GM18517 (cell line): Measurements from ENCODE around the gene DNAJB8.

ENCODE experiments used
- ATAC-seq: cut with Tn5 transposase; IDR thresholded peaks from one replicate; pipeline ENCODE4 v1.9.1; 2021; ENCODE audit warnings: mild to moderate bottlenecking, moderate library complexity; ENCODE audit not compliant: unreplicated experiment

DNAJB8 gene

GRCh38 chr3:128466840-128467541 lies at the start of gene DNAJB8:
Gene DNAJB8, minus strand, starts transcription at chr3:128466890. Its CDS starts 3,645 bp downstream, at chr3:128463245.
- no peak for ATAC-seq

DNA sequence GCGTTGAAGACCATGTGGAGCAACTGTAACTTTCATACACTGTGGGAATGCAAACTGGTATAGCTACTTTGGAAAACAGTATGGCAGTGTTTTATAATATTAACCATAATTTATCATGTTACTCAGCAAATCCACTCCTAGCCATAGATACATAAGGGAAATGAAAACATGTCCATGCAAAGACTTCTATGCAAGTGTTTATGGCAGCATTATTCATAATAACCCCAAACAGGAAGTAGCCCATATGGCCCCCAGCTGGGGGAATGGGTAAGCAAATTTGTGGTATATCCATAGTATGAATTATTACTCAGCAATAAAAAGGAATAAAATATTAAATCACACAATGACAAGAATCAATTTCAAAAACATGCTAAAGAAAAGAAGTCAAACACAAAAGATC lies 49.3 kb upstream of the DNAJB8 start:
- no peak for ATAC-seq

- no peak for ATAC-seq
Measured at GRCh38 chr3:128508852-128509251, 42.2 kb upstream of the DNAJB8 start.

DNA sequence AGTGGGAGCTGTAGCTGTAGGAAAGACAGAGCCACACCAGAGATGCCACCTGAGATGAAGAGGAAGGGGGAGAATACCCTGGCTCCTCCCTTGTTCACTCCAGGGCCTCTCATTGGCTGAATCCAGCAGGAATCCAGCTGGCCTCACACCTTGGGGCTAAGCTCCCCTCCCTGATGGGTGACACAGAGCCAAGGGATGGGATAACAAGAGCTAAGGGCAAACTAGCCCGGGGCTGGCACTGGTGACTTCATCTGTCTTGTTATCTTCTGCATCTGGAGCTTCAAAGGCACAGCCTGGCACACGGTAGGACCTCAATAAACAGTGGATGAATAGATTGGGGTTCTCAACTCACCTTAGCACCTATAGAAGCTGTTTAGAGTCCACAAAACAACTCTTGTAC lies 40.1 kb upstream of the DNAJB8 start:
- ATAC-seq: no peak

DNA sequence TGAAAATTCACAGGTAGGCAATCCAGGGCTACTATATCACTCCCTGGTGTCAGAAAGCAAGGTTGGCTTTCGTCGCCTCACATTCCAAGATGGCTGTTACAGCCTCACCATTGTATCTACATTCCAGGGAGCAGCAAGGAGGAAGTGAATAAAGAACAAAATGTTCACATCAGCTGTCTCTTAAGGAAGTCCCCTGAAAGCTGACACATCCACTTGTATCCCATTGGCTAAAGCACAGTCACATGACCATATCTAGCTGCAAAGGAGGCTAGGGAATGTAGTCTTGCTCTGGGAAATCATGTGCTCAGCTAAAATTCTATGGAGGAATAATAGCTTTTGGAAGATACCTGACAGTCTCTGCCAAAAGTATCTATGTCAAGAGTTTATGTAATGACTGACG lies 39.1 kb upstream of the DNAJB8 start:
- ATAC-seq: no peak

DNA sequence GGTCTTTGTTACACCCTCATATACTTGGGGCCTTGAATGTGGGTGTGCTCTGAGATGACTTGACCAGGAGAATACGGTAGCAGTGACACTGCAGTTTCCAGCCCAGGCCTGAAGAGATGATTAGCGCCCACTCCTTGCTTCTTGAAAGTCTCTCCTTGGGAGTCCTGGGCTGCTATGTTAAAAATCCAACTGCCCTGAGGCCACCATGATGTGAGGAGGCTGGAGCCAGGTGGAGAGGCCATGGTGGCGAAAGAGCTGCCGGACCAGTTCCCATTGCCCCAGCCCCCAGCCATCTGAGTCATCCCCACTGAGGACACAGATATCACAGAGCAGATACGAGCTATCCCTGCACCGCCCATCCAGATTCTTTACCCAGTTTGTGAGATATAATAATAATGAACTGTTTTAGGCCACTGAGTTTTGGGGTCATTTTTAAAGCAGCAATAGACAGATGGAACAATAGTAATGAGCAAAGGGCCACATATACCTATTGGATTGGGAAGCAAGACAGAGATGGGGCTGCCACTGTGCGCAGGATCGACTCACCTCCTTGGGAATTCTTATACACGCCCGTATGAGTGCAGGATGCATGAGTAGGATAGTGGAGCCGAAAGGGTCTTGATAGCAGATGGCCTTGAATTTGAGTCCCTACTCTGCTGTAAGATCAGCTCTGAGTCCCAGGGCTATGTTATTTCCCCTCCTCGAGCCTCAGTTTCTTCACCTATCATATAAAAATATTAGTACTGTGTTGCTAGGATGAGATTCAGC lies 38.5 kb upstream of the DNAJB8 start:
- ATAC-seq: no peak

- ATAC-seq: no peak
Measured at GRCh38 chr3:128504533-128504915, 37.8 kb upstream of the DNAJB8 start.

DNA sequence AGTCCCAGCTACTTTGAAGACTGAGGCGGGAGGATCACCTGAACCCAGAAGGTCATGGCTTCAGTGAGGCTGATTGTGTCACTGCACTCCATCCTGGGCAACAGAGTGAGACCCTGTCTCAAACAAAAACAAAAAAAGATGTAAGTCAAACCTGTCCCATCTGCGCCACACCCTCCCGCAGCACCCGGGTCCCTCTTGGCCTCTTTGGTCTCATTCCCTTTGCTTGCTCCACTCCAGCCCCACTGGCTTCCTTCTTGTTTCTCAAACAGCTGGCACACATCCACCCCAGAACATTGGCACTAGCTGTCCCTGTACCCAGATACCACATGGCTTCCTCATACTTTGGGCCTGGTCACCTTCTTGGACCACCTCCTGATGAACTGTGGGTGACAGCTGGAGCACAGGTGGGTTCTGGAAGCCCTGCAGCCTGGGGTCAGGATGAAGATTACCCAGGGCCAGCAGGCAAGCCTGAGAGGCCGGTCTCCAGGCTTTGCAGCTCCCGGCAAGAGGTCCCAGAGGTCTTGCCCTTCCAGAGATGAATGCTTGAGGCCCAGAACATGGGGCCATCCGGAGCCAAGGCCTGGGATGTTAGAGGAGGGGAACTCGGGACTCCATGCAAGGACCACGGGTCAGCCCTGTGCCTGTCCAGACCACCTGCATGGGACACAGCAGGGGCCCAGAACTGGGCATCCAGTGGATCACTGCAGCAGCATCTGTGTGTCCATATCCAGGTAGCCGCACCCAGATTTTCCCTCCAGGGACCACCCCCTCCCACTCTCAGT lies 37.3 kb upstream of the DNAJB8 start:
- ATAC-seq: no peak

DNA sequence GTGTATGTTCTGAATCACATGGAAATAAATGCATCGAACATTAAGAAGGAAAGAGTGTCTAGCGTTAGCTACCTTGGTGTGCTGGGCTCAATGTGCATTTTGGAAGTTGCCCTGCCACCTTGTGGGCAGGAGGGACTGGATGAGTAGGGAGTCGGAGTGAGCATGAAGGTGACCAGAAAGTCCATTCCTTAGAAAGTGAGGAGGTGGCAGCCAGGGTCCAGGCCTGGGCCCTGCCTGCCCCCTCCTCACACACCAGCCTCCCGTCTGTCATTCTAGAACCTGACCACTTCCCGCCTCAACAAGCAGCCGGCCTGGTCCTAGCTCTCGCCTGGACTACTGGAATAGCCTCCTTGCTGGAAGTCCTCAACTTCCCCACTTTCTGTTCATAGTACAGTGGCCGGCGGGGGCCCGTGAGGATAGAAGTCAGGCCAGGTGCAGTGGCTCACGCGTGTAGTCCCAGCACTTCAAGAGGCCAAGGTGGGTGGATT lies 36.5 kb upstream of the DNAJB8 start:
- no peak for ATAC-seq

- ATAC-seq: no peak
Measured at GRCh38 chr3:128502712-128503111, 36.0 kb upstream of the DNAJB8 start.

- no peak for ATAC-seq
Measured at GRCh38 chr3:128501431-128501830, 34.7 kb upstream of the DNAJB8 start.

DNA sequence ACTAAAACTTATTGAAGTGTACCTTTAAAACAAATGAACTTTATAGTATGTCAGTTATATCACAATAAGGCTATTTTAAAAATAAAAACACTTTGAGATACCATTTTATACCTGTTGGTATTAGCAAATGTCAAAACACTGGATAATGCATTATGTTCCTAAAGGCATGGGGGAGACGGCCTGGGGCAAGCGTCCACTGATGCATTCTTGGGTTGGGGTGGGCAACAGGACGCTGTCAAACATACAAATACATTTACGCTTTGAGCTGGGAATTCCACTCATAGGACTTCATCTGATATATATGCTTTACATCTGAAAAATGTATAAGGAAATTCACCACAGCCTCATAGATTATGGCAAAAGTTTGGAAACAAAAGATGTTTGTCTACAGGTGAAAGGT lies 33.9 kb upstream of the DNAJB8 start:
- no peak for ATAC-seq

- no peak for ATAC-seq
Measured at GRCh38 chr3:128499724-128500275, 33.1 kb upstream of the DNAJB8 start.

DNA sequence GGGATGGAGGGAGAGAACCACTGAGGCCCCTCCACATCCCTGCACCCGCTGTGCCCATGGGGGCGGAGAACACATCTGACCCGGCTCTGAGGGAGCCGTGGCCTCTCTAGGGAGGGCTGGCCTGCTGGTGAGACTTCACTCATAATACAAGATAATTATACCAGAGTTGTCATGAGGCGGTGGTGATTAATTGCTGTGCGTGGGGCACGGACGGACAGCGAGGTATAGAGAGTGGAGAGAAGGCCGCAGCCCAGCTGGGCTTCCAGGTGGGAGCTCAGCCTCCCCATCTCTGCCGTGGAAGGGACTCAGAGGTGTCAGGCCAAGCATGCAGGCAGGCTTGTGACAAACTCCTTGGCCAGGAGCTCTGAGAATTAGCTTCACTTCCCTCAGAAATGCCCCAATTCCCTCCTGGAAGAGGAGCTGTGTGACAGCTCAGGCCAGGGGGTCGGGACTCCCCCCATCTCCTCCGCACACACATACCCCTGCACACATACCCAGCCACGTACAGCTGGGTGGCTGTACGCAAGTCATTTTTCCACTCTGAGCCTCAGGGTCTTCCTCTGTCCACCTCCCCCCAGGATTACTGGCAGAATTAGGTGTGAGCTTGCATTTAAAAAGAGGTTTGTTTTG lies 32.3 kb upstream of the DNAJB8 start:
- ATAC-seq: no peak

DNA sequence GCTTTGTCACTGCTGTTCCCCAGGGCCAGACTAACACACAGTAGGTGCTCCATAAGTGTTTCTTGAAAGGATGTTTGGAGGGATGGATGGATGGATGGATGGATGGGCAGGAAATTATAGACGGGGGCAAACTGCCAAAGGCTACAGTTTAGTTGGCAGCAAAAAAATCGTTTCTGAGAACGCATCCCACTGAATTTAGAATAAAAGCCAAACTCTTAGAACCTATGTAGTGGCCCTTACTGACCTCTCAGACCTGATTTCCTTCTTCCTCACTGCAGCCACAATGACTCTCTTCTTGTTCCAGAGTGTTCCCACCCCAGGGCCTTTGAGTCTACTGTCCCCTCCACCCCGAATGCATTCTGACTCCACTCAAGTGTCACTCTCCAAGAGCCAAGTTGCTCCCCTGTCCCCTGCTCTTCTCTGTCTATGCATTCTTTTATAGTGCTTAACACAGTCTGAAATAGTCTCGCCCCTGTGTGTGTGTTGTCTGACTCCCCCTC lies 31.5 kb upstream of the DNAJB8 start:
- no peak for ATAC-seq

DNA sequence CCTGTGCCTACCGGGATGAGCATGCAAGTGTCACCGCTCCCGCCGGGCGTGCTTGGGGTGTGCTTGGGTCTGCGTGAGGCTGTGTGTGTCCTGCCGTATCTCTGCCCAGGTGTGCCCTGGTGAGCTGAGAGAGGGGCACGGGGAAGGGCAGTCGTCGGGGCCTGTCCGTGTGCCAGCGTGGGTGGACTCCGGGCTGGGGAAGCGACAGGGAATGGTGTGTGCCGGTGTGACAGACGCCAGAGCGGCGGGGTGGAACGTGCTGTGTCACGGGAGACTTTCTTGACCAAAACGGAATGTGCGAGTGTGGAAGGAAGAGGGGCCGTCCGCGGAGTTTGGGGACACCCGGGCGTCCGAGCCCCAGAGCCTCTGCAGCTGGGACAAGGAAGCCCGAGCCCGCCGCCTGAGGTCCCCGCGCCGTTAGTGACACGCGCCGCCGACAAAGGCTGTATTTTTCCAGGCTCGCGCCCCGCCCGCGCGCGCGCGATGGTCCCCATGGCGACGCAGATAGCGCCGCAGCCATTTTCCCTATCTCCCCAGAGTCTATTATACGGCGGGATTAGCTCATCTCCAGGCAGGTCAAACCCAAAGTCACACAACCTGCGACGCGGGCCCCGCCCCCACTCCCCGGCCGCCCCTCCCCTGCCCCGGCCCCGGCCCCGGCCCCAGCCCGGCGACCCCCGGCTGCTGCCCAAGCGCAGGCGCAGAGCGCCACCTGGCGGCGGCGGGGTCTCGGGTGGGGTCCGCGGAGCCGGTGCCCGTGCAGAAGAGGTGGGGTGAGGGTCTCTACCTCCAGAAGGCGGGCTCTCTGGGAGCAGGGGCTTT lies 30.8 kb upstream of the DNAJB8 start:
- ATAC-seq: no peak

DNA sequence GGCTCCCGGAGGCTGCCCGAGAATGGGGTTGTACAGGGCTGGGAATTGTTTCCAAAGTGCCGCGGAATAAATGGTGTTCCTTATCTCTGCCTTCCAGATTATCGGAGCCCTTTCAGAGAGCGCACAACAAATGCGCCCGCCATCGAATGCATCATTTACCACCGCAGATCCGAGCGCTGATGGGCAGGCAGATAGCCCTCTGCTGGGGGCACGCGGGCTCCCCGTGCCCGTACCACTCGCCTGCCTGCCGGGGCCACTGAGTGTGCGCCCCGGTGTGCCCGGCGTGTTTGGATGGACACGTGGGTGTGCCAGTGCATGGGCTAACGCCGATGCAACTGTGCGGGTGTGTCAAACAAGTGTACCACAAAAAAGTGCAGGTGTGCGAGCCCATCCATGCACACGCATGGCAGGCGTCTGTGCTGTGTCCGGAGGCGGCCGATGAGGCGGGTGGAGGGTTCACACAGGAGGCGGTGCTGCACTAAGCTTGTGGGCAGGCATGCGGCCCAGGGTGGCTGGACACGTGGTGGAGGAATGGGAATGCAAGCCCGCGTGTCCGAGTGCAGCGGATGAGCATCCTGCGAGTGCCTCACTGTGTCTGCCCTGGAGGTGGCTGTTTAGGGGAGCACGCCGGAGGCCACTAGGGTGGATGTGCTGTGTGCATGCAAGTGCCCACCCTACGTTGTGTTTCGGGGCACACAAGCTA lies 30.1 kb upstream of the DNAJB8 start:
- no peak for ATAC-seq

GRCh38 chr3:128496019-128496601 lies 29.4 kb upstream of the DNAJB8 start:
- no peak for ATAC-seq
